A204.1 (cell line): ENCODE results near the gene CBLIF.
"Not testable (repeated sequence)": the region's sequence is repeated elsewhere in the genome, so short reads cannot be mapped to it uniquely, and the experiment has no call there.

Experiments
- FAIRE-seq: peaks from 2 replicates; lab custom pipeline; 2012; peaks lifted over from hg19 to GRCh38; lab: Jason Lieb, UNC

CBLIF gene

DNA sequence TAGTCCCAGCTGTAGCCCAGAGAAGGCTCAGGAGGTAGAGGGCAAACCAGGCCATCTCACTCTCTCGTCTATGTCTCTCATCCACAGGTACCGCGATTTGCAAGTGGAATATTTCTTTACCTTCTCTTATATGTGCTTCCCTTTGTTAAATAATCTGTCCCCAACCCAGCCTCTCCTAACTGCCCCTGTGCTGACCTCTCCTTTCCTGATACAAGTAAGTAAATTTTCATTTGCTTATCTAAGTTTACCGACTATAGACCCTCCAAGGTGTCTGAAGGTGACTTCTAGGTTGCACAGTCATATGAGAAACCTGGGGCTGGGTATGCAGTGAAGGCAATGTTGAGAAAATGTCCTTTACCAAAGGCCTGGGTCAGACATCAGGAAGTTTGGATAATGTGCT lies at the start of gene CBLIF:
CBLIF (minus strand) TSS at position 101 of the 400 bp plus-strand sequence; CDS start at position 55, 46 bp downstream.
- no peak for FAIRE-seq

DNA sequence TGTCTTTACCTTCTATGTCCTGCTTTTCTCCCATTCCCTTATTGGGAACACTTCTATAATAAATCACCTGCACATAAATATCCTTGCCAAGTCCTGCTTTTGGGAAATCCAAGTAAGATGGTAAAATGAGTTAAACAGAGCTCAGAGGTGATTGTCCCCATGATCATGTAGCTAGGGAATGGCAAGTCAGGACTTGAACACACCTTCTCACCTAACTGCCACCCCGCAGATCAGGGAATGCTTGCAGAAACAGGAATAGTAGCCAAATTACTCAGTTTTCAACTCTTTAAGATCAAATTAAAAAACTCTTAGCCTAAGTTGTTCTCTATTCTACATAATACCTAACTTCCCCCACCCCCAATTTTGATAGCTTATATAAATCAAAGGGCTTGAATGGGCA lies 49.3 kb upstream of the CBLIF start:
- no peak for FAIRE-seq

DNA sequence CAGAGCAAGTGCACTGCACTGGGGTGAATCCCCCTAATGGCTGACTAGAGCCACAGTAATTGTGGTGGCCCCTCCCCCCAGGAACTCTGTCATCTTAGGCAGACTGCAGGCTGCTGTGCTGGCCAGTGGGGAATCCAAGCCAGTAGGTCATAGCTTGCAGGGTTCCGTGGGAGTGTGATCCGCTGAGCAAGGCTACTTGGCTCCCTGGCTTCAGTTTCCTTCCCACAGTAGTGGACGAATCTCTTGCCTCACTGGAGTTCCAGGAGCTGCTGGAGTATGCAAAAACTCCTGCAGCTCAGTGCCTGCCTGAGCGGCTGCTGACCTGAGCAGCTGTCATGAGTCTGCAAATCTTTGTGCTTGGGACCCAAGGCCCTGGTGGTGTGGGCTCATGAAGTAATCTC lies 46.5 kb upstream of the CBLIF start:
- FAIRE-seq, result no peak

DNA sequence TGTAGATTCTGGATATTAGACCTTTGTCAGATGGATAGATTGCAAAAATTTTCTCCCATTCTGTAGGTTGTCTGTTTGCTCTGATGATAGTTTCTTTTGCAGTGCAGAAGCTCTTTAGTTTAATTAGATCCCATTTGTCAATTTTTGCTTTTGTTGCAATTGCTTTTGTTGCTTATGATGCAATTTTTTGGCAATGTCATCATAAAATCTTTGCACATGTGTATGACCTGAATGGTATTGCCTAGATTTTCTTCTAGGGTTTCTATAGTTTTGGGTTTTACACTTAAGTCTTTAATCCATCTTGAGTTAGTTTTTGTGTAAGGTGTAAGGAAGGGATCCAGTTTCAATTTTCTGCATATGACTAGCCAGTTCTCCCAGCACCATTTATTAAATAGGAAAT lies 41.9 kb upstream of the CBLIF start:
- not testable (repeated sequence) for FAIRE-seq

DNA sequence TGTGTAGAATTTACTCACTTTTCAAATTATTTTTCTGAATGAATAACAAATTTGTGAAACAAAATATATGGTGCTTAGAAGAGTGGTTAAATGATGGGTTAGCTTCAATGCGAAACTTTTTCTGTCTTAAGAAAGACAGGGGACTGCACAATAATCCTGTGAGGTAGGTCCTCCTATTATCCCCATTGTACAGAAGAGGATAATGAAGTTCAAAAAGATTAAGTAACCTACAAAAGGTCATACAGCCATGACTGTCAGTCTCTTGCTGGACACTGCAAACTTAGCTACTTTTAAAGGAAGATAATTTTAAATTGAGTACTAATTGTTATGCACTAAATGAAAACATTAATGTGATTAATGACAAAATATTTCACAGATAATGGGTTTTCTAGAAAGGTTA lies 38.3 kb upstream of the CBLIF start:
- no peak for FAIRE-seq

DNA sequence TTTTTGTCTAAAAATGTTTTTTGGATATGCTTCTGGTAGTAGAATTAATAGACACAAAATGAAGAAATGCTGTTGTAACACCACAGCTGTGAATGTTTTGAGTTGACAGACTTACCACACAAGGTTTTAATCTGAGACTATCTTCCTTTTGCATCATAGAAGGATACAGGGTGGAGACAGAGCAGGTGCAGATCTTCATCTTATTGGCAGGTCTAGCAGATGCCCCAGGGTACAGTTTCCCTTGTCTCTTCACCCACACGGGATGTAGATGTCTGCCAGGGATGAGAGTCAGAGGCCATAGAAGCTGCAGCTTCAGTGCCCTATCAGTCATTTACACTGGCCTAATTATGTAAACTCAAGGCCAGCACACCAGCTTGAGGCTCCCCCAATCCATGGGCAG lies 34.3 kb upstream of the CBLIF start:
- FAIRE-seq, result no peak

DNA sequence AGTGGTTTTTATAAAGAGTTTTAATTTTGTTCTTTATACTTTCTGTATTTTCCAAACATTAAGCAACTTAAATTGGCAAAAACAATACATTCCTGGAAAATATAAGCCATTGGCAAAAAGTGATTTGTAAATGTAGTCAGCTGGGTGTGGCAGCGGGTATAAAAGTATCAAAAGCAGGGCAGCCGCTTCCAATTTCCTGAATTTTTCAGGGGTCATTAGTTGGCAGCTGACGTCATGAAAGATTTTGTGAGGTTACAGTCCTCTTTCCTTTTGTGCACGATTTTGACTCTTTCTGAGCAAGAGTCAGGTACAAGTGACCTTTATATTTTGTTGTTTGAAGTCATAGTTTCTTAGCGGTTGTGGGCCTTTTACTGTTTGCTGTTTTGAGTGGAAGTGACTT lies 33.3 kb upstream of the CBLIF start, which contains the start of gene OOSP3:
OOSP3 (plus strand) TSS at position 208 of the 400 bp plus-strand sequence; CDS start at position 235, 27 bp downstream.
- FAIRE-seq, result no peak

DNA sequence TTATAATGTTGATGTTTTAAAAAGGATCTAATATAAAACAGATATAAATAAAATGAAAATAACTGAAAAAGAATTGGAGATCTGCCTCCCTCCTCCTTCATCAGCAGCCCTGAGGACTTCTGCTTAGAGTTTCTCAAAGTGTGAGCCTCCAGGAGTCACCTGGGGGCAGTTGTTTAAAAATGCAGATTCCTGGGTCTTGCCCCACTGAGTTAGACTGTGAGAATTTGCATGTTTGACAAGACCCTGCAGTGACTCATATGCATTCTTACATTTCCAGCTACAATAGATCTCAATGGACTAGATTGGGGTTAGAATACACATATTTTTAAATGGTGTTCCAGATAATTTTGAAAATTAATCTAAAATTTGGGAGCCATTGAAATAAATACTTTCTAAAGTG lies 32.5 kb upstream of the CBLIF start:
- no peak for FAIRE-seq

DNA sequence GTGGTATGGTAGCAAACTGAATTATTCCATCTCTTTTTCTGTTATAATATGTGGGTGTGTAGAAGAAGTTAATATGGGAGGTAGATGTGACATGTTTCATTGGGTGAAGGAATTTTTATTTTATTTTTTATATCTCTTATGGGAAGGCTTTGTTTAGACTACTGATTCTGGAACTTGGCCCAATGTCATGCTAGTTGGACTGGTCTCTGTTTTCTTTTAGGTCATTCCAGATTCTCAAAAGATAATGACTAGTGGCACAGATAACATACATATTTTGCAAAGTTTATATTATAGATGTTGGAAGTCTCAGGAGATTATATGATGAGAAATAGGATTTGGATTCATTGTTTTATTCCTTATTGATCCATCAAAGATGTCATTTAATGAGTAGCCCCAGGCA lies 32.0 kb upstream of the CBLIF start:
- no peak for FAIRE-seq

DNA sequence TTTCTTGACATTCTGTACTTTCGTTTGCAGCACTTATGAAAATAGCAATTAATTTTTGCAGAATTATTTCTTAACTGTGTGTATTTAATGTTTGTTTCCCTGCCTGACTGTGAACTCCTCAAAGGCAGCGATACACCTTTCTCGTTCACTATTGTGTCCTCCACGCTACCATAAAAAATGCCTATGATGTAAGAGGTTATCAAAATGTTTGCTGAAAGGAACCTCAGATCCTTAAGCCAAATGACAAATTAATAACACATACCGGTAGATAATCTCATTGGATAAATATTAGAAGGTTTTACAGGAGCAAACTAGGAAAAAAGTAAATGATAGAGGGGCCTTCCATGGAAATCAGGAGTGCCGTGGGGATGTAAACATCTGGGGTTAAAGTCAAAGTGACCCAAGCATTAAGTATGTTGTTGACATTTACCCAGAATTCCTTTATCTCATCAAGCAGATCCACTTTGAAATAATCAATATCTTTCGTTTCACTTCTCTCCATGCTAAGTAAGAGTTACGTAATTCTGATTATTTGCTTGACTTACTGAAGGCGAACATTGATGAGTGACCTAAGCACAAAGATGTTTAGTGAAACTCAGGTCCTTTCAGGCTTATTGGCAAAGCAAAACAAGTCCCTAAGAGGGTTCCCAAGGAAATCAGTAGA lies 30.7 kb upstream of the CBLIF start:
- no peak for FAIRE-seq

DNA sequence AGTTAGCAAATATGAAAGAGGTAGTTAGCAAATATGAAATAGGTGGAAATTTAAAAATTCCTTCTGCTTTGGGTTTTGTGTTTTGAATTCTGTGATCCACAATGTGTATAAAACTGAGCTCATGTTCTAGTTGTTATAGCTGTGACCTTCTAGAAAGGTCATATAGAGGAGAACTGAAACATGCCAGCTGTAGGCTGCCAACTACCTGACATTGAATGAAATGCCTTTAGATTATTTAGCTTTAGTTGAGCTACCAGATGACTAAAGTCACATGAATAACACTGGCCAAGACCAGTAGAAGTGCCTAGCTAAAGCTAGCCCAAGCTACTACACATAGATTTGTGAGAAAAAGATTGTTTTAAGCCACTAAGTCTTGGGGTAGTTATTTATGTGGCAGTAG lies 26.8 kb upstream of the CBLIF start:
- FAIRE-seq, result no peak

DNA sequence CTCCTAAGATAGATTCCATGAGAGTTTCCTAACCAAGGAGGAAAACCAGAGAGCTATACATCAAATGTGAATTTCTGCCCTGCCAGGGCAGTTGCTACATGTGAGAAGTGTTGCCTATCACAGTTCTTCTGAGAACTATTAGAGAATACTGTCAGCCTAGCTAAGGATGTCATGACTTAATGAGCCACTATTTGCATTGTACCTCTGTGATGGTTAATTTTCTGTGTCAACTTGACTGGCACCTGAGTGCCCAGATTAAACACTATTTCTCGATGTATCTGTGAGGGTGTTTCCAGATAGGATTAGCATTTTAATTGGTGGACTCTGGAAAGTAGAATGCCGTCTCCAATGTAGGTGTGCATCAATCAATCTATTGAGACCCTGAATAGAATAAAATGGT lies 22.6 kb upstream of the CBLIF start:
- FAIRE-seq, result no peak

DNA sequence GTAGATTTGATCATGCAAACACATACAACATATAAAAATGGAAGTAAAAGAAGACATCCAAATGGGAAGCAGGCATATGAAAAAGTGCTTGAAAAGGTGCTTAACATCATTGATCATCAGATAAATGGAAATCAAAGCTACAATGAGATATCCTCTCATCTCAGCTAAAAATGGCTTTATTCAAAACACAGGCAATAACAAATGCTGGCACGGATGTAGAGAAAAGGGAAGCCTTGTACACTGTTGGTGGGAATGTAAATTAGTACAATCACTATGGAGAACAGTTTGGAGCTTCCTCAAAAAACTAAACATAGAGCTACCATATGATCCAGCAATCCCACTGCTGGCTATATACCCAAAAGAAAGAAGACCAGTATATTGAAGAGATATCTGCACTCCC lies 21.5 kb upstream of the CBLIF start:
- FAIRE-seq, result no peak

DNA sequence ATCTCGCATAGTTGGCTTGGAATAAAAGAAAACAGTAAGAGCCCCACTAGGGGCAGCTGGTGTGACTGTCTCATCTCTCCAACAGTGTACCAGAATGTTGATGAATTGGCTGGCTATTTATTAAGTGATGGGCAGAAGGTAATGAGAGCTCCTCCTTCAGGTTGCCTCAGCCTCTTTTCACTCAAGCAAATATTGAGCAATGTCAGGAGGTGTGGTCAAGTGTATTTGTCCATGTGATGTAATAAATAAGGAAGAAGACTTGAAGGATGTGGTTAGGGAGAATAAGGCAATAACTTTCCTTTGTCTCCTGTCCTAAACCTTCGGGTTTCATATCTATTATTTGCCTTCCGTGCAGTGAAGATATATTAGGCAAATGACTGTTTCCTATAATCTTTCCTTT lies 21.1 kb upstream of the CBLIF start, which contains the start of gene TCN1:
TCN1 (minus strand) TSS at position 91 of the 400 bp plus-strand sequence; CDS start at position 74, 17 bp downstream.
- FAIRE-seq, result no peak

DNA sequence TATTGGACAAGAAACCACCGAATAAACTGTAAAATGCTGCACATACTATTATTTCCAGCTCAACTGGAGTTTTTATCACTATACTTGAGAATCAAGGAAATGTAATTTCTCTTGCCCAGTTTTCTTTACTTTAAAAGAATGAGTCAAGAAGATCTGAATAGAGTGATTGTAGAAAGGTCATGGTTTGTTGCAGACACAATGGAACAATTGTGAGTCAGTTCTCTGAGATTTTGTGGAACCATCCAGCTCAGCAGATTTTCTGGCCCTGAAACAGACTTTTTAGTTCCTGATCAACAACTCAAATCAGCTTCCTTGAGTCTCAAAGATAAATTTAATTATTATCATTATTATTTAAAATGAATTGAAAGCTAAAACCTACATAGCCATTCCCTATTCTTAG lies 19.7 kb upstream of the CBLIF start:
- no peak for FAIRE-seq

DNA sequence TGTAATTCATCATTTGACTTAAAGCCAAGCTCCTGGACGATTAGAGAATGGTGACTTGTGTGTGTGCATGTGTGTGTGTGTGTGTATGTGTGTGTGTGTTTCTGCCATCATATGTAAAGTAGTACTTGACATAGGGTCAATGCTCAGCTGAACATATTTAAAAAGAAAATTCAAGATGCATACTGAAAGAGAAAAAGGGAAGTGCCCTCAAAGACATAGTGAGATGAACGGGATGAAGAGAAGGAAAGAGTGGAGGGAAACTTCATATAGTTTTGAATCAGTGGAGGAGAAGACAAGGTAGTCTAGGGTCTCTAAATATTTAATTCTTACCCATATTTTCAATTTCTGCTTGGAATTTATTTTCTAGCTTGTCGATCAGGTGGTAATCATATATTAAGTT lies 17.0 kb upstream of the CBLIF start:
- FAIRE-seq, result no peak

DNA sequence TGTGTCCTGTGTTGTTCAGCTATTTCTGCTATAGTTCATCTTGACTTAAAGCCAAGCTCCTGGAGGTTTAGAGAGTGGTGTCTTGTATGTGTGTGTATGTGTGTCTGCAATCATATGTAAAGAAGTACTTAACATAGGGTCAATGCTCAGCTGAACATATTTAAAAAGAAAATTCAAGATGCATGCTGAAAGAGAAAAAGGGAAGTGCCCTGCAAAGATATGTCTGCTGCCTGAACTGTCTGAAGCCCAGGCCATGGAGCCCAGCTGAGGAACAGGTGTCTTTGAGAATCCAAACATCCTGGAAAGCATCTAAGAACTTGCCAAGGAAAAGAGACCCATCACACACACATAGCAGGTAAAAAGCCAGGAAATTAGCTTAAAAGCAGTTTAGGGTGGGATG lies 14.4 kb upstream of the CBLIF start:
- no peak for FAIRE-seq

DNA sequence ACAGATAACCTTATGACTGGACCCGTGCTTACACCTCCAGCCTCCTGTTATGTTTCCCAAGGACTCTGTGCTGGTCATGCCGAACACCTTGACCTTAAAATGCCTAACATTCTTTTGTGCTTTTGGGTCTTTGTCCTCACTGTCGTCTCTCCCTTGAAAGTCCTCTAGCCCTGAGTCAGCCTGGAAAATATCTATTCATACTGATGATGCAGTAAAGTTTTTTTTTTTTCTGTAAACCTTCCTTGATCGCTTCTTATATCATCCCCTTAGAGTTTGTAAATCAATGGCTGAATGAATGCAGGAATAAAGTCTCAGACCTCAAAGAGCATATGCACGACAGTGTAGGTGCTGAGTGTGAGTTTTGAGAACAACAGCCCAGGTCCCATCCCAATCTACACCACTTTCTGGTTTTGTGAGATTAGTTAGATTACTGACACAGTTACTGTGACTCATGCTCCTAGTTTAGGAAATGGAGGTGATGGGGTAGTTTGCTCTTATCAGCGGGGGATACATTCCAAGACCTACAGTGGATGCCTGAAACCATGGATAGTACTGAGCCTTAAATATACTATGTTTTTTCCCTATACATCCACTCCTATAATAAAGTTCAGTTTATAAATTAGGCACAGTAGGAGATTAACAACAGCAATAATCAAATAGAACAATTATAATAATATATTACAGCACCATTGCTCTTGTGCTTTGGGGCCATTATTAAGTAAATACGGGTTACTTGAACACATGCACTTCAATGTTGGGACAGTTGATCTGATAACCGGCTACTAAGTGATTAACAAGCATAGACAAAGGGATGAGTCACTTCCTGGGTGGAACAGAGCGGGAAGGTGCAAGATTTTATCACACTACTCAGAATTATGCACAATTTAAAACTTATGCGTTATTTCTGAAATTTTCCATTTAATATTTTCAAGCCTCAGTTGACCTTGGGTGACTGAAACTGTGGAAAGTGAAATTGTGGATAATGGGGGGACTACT lies 12.4 kb upstream of the CBLIF start:
- FAIRE-seq, result no peak

DNA sequence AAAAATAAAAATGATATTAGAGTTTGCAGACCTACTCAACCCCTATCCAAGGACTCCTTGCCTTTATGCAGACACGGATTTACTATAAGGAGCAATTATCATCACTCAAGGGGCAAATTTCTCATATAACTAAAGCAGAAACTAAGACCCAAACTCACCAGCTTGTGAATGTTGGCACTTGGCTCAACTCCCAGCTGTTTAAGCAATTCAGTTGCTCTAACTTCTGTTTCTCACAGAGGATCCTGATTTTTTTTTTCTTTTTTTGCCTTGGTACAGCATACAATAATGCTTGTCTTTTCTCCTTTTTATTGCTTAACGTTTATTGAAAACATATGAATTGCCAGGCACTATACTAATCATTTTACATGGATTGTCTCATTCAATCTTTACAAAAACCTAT lies 9.6 kb upstream of the CBLIF start:
- no peak for FAIRE-seq

DNA sequence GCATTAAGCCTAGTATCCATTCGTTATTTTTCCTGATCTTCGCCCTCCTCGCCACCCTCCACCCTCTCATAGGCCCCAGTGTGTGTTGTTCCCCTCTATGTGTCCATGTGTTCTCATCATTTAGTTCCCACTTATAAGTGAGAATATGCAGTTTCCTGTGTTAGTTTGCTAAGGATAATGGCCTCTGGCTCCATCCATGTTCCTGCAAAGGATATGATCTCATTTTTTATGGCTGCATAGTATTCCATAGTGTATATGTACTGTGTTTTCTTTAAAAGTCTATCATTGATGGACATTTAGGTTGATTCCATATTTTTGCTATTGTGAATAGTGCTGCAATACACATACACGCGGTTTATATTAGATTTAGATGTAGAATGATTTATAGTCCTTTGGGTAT lies 6.1 kb upstream of the CBLIF start:
- FAIRE-seq, result not testable (repeated sequence)

DNA sequence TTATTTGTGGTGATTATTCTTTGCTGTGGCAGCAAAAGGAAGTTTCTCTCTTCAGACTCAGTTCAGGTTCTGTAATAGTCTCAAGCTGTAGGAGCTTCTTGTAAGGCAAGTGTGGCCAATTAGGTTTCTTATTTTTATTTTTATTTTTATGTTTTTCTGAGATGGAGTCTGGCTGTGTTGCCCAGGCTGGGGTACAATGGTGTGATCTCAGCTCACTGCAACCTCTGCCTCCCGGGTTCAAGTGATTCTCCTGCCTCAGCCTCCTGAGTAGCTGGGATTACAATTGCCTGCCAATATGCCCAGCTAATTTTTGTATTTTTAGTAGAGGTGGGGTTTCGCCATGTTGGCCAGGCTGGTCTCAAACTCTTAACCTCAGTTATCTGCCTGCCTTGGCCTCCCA lies 4.3 kb upstream of the CBLIF start:
- not testable (repeated sequence) for FAIRE-seq

DNA sequence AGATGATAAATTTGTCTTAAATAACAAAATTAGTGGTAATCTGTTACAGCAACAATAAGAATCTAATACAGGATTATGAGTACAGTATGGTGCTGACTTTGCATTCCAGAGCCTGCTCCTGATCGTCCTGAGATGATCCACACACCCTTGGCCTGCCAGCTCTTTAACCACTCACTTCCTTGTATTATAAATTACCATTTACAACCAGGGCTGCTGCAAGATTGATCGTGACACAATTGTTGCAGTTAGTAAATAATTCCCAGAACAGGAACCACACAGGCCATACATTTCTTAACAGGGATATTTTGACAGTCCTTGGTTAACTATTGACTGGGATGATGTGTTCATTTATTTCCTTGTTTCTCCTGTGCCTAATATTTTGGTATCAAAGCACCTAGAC lies 3.8 kb upstream of the CBLIF start:
- FAIRE-seq, result no peak

DNA sequence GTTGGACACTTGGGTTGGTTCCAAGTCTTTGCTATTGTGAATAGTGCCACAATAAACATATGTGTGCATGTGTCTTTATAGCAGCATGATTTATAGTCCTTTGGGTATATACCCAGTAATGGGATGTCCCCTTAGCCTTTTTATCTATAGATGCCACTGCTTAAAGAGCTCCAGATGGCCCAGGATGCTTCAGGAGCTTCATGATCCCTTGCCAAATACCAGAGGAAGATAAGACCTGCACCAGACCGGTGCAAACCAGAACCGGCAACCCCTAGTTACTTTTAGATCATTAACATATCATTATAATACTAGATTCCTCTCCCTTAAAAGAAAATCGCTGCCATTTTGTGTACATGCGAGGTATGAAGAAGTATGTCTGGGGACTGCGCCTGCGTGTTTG lies 3.1 kb upstream of the CBLIF start:
- not testable (repeated sequence) for FAIRE-seq
